ENCODE results near the gene RBM26.

RBM26 gene

GRCh38 chr13:79423801-79424642, 18.0 kb upstream of the RBM26 start:
- DNase-seq = peak; percentile 56

GRCh38 chr13:79423340-79423739, 17.3 kb upstream of the RBM26 start:
- no peak for DNase-seq

- no peak for DNase-seq
These were observed 13.3 kb upstream of the RBM26 start for GRCh38 chr13:79419365-79419764.

- no peak for DNase-seq
These were observed 11.7 kb upstream of the RBM26 start for GRCh38 chr13:79417741-79418140.

- no peak for DNase-seq
These were observed 7.5 kb upstream of the RBM26 start for GRCh38 chr13:79413521-79413920.

- DNase-seq = no peak
These were observed 3.8 kb upstream of the RBM26 start for GRCh38 chr13:79409828-79410227.

GRCh38 chr13:79407349-79407979, 1.4 kb upstream of the RBM26 start:
- no peak for DNase-seq

GRCh38 chr13:79406597-79406908, 498 bp upstream of the RBM26 start:
- DNase-seq = no peak

- DNase-seq = peak; percentile 25
These were observed 589 bp downstream of the RBM26 start for GRCh38 chr13:79405501-79405830.

GRCh38 chr13:79404985-79405384, 1.1 kb downstream of the RBM26 start:
- DNase-seq = no peak

- DNase-seq = no peak
These were observed 1.7 kb downstream of the RBM26 start for GRCh38 chr13:79404361-79404760.

GRCh38 chr13:79403113-79403512, 2.9 kb downstream of the RBM26 start:
- no peak for DNase-seq

GRCh38 chr13:79402679-79403078, 3.4 kb downstream of the RBM26 start:
- DNase-seq = no peak

- DNase-seq = no peak
These were observed 3.9 kb downstream of the RBM26 start for GRCh38 chr13:79402074-79402635.

GRCh38 chr13:79401259-79402070, 4.6 kb downstream of the RBM26 start:
- peak; percentile 23 for DNase-seq

GRCh38 chr13:79398915-79399314, 7.1 kb downstream of the RBM26 start:
- DNase-seq = no peak

GRCh38 chr13:79398127-79398526, 7.9 kb downstream of the RBM26 start:
- no peak for DNase-seq

GRCh38 chr13:79395881-79396280, 10.2 kb downstream of the RBM26 start:
- DNase-seq = no peak

- DNase-seq = peak; percentile 22
These were observed 12.3 kb downstream of the RBM26 start for GRCh38 chr13:79393564-79394249.

GRCh38 chr13:79392882-79393563, 13.0 kb downstream of the RBM26 start:
- no peak for DNase-seq

GRCh38 chr13:79389026-79389425, 17.0 kb downstream of the RBM26 start:
- DNase-seq = peak; percentile 60

GRCh38 chr13:79387853-79388252, 18.2 kb downstream of the RBM26 start:
- DNase-seq = no peak
